GM13976 (cell line): ENCODE results near the gene PDZRN3.

Experiments
- DNase-seq: peaks from one replicate; pipeline ENCODE4 v3.0.0; 2012; ENCODE audit warnings: low spot score
- CTCF ChIP-seq: IDR thresholded peaks from 2 replicates; pipeline ENCODE4 v1.5.1; 2012; ENCODE audit warnings: borderline replicate concordance, mild to moderate bottlenecking; ENCODE audit not compliant: insufficient read depth; ENCODE audit errors: extremely low read depth, missing control alignments, control extremely low read depth
- in situ Hi-C: fragments of 300-500 bp; cut with MboI; formaldehyde crosslinking; loops from one replicate; pipeline ENCODE4 v1.12.0; 2022; ENCODE audit warnings: low sequenced_read_pairs, mixed read lengths, inconsistent platforms; ENCODE audit not compliant: unreplicated experiment

Gene PDZRN3

GRCh38 chr3:73480187-73480672 is 144.5 kb downstream of the PDZRN3 start:
- no peak for DNase-seq
- TF ChIP-seq CTCF: no peak
- in situ Hi-C loops: no loop called here

GRCh38 chr3:73479325-73479724 is 145.4 kb downstream of the PDZRN3 start:
- TF ChIP-seq CTCF: no peak
- no peak for DNase-seq
- in situ Hi-C loops: no loop called here

- DNase-seq: no peak
- no peak for TF ChIP-seq CTCF
- in situ Hi-C loops: no loop called here
Measured at GRCh38 chr3:73478858-73479257, 145.9 kb downstream of the PDZRN3 start.

- TF ChIP-seq CTCF: no peak
Measured at GRCh38 chr3:73475717-73476116, 149.0 kb downstream of the PDZRN3 start.

GRCh38 chr3:73475175-73475574 is 149.6 kb downstream of the PDZRN3 start:
- no peak for TF ChIP-seq CTCF
- in situ Hi-C loops: no loop called here
- no peak for DNase-seq

More at GRCh38 chr3:73475717-73476116, 149.0 kb downstream of the PDZRN3 start:
- DNase-seq: no peak
- in situ Hi-C loops: no loop called here

GRCh38 chr3:73474619-73475018 is 150.1 kb downstream of the PDZRN3 start:
- DNase-seq: no peak
- TF ChIP-seq CTCF: no peak
- in situ Hi-C loops: no loop called here
